ENCODE data around the gene IDS.
"Not testable (repeated sequence)": the region's sequence is repeated elsewhere in the genome, so short reads cannot be mapped to it uniquely, and the experiment has no call there.

GRCh38 chrX:149502923-149503322, 2.2 kb downstream of the IDS start:
- not testable (repeated sequence) for TF ChIP-seq CTCF, POLR2AphosphoS5, EP300 (IDR thresholded peaks at IDR 0.05)

All from suprapubic skin (tissue), 4 donors.